AG08395 (cell line): ENCODE measurements around the gene RTN4RL1.
"Not testable (repeated sequence)": the region's sequence is repeated elsewhere in the genome, so short reads cannot be mapped to it uniquely, and the experiment has no call there.

Source experiments
- DNase-seq: peaks from one replicate; pipeline ENCODE4 v3.0.0; 2012; ENCODE audit warnings: mixed read lengths, low spot score

Gene RTN4RL1

DNA sequence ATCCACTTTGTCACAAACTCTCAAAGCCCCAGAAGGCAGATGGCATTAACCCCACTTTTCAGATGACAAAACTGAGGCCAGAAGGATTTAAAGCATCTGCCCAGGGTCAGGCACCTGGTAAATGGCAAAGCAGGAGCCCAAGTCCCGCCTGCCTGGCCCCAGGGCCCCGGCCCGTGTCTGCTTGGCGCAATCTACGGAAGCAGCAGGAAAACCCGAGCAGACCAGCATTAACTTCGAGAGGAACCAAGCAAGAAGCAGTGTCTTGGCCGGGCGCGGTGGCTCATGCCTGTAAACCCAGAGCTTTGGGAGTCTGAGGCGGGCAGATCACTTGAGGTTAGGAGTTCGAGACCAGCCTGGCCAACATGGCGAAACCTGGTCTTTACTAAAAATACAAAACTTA, 21.6 kb downstream of the RTN4RL1 start:
- no peak for DNase-seq

DNA sequence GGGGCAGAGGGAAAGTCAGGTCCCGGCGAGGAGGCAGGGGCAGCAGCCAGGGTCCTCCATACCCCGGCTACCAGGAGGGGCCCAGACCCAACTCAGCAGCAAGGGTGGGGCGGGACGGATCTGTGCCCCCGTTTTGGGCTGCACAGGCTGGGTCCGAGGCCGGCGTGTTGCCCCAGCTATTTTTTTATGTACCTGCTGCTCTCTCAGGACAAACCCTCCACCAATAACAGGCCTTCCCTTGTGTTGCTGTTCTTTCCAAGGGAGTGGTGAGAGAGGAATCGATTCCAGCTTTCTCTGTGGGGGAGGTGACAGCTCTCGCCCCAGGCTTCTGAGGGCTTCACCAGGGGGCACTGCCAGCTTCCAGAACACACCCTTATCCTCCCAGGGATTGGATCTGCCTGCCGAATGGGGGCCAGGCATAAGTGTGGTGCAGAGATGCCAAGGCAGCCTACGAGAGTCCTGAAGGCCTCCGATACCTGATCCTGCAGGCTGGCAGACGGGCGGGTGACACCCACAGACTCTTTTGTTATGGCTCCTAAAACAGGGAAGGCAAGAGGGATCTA, 22.3 kb downstream of the RTN4RL1 start:
- no peak for DNase-seq

DNA sequence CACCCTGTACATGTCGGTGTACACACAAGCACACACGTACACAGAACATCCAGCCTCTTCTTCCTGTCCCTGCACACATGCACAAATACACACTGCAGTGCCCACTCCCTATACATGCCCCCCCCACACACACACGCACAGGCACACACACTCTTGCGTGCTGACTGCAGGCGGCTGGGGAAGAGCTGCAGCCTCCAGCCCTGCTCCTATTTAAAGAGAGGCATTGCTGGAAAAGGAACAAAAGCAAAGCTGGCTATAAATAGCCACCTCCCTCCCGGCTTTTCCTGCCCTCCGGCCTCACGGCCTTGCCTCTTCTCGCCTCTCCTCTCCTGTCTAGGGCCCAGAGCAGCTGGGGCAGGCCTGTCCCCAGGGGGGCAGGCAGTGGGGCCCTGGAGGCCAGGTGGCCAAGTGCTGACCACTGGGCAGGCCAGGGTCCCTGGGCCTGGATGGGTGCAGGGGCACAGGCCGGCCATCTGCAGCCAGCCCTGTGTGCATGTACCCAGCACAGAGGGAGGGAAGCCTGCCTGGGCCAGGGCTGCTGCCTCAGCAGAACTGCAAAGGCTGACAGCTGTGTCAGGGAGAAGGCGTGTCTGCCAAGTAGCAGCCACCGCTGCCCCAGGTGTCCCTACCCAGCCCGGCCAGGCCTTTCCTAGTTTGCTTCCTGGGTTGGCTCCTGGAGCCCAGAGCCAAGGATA, 25.4 kb downstream of the RTN4RL1 start:
- DNase-seq = peak; percentile 53

DNA sequence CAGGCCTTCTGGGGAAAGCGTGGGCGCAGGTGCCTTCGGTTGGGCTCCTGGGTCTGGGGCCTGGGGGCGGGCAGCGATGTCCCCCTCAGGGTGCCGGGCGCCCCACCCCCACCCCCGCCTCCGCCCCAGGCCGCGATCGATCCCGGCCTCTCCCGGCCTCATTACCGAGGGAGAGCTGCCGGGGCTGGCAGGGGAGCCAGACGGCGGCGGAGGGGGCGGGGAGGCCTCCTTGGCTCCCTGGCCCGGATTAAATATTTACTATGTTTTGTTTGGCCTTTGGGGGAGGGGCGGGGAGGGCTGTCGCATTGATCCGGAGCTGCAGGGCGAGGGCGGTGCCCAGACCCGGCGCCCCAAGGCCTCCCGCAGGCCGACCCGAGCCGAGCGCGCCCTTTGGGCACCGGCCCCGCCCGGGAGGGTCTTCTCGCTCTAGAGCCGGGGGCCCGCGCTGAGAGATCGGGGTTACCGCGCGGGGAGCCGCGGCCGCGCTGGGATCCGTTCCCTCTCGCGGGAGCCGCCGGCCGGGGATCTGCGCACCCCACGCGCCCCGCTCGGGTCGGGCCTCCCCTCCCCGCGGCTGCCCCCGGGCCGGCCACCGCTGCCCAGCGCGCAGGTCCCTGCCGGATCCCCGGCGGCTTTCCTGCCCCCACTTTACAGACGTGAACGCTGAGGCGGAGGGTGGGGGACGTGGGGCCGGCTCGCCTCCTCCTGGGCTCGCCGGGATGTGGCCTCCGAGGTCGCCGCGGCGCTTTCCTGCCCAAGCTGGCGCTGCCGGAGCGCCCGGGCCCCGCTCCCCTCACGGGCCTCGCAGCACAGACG, 27.0 kb downstream of the RTN4RL1 start:
- peak; percentile 28 for DNase-seq

DNA sequence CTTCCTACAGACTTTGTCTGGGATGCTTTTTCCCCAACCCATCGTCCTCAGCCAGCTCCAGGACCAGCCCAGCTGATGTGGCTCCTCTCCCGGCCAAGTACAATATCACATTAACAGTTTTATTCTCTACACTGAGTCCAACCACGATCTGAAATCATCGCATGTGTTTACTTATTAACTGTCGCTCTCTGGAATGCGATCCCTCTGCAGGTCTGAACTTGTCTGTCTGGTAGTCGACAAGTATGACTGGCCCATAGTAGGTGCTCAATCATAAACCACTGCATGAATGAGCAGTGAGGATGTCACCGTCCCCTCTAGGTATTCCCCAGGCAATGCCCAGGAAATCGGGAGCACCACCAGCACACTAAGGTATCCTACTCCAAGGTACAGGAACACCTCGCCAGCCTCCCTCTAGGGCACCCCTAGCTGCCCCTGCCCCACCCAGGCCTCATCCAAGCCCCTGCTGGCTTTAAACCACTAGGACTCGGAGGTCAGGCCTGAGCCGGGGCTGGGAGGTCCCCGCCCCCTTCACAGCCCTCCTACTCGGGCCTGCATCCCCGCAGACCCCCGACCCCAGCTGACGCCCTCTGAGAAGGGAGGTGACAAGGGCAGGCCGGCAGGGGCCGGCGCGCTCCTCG, 27.7 kb downstream of the RTN4RL1 start:
- DNase-seq = no peak

DNA sequence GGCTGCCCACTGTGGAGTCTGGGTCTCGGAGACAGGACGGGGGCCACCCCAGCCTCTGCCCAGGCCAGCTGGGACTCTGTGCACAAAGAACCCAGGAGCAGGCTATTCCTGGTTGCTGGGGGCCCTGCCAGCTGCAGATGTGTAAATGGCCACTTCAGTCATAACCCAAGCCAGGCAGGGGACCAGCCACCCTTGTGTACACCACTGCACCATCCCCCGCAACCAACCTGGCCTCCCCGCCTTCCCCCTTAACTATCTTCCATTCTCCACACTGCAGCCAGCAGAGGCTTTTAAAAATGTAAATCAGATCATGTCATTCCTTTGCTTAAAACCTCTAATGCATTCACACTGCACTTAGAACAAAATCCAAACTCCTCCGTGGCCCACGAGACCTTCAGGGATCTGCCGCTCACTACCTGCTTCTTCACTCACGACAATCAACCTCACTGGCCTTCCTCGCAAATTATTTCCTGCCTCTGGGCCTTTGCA, 28.3 kb downstream of the RTN4RL1 start:
- no peak for DNase-seq

DNA sequence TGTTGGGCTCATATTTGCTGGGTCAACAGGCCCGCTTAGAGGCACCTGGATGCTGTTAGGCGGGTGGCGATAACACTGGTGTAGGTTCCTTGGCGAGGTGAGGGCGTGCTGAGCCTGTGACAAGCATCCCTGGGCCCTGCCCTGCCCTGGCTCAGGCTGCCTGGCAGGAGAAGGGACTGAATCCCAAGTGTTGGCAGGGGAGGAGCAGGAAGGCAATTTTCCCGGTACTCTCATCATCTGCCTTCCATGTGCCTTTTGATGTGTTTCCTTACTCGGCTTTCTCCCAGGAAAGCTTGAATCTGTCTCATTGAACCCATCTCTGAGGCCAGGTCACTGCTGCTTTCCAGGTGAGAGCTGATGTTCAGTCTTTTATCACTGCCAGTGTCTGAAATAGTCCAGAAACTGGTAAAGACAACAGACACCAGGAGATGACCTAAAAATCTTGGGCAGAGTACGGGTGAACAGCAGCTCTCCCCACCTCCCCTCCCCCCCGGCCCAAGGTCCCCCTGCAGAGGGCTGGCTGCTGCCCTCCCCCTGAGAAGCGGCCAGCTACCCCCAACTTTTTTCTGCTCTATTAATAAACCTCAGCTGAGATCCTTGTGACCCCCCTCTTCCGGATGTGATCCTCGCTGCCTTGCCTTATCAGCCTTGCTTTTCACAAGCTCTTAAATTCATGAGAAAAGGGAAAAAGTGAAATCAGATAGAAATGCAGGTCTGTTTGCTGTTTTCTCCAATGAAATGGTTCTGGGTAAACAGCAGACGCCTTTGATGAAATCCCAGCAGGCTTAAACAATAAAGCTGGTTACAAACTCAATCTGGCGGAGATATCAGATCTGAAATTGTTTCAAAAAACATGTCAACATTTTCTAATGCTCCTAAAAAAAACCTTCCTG, 29.0 kb downstream of the RTN4RL1 start:
- DNase-seq = no peak

DNA sequence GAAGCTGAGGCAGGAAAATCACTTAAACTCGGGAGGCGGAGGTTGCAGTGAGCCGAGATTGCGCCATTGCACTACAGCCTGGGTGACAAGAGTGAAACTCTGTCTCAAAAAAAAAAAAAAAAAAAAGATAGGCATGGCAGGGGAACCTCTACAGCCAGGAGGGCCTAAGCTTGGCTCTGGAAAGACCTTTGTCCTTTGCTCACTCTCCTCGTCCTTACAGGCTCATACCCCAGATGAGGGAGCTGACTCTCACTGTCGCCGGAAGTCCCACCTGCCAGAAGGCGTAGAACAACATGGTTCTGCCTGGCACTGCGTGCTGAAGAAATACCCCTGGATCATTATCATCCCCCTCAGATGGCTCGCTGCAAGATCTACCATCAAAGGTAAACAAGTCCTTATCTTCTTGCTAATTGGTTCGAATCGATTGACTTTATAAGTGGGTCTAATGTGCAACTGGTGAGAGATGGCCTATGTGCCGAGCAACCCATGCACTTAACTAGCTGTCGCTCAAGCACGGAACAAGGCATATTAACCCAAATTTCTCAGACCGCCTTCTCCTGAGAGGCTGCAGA, 29.7 kb downstream of the RTN4RL1 start:
- DNase-seq = no peak

DNA sequence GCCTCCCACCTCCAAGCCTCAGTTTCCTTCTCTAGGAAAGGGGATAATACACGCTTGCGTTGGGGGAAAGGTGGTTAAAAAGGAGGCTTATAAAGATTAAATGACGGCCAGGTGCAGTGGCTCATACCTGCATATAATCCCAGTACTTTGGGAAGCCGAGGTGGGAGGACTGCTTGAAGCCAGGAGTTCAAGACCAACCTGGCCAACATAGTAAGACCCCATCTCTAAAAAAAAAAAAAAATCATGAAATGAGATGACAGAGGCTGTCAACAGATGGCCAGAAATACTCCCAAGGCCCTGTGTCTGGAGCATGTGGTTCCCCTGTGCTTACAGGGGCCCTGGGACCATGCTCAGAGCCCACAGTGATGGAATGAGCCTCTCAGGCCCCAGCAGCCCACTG, 30.4 kb downstream of the RTN4RL1 start:
- DNase-seq = no peak

DNA sequence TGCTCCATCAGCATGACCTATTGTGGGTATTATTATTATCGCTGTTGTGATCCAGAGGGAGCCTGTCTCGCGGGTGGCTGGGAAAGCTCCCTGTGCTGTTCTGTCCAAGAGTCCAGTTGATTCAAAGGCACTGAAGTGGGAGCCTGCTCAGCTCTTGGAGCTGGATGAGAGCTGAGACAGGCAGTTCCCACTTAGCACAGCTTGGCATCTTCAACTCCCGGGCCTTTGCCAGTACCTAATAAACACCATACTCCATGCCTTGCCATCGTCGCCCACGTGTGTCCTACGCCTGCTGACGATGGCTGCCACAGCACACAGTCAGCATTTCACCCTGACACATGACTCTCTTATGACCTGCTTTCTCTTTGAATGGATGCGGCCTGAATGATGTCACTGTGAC, 32.6 kb downstream of the RTN4RL1 start:
- no peak for DNase-seq

DNA sequence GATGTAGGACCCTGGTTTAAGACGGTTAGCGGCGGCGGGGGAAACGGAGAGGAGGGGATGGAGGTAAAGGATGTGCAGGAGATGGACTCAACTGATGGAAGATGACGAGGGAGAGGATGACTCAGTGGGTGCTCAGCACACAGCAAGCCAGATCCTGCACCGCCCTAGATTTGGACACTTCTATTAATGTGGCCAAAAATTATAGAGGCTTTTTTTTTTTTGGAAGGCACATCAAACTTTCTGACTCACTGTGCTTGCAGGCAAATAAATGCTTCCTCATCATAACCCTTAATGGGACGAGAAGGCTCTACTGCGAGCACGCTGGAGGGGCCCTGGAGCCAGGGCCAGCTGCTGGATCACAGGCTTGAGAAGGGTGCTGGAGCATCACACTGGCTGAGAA, 36.0 kb downstream of the RTN4RL1 start:
- peak; percentile 88 for DNase-seq

DNA sequence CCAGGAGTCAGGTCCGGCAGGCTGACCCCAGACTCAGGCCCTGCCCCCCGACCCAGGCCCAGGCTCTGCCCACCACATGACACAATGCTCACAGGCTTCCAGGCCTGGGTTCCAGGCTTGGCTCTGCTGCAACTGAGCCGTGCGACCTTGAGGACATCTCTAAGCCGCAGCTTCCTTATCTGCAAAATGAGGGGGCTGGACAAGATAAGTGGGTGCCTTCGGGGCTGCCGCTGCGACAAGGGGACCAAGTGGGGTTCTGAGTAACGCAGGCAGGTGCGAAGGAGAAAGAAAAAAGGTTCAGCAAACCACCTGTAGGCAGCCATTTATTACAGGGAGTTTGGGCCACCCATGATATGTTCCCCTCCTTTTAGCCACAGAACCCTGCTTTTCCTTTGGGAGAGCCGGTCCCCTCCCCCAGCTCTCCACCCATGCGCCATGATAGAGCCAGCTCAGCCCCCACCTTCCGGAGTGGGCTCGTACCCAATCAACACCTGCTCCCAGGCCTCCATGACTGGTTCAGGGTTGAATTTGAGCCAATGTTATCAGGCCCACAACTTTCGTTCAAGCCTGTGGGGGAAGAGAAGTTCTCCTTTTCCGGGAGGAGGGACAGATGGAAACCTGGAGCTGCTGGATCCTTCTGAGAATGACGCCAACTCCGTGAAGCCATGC, 38.2 kb downstream of the RTN4RL1 start:
- no peak for DNase-seq

DNA sequence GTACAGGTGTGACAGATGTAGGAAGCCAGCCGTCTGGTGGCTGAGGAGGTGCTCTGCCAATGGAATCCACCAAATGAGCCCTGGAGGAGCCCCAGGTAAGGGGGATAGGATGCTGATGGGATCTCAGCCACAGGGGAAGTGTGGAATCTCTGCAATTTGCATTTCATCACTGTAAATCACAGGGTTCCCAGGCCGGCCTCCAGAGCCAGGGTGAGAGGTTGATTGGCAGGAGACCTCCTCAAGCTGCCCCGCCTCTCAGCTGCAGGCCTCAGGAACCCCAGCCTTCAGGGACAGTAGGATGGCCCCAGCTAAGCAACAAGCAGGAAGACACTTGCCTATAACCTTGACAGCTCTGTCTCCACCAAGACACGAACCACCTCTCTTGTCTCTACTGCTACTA, 39.4 kb downstream of the RTN4RL1 start:
- DNase-seq = no peak

DNA sequence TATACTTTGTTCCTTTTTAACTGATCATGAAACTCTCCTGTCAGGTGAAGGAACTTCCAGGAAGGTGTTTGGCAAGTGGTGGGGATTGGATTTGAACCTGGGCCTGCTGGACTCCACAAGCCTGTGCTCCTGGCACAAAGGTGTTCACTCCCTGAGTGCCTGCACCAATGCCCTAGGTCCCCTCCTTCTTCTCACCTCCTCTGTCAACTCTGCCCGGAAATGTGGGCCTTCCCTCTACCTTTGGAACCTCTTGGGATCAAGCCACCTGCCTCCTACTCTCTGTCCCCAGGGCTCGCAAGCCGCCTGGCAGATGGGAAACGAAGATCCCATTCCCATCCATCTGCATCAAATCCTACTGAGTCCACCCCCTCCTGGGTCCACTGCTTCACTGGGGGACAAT, 40.0 kb downstream of the RTN4RL1 start:
- DNase-seq = no peak

DNA sequence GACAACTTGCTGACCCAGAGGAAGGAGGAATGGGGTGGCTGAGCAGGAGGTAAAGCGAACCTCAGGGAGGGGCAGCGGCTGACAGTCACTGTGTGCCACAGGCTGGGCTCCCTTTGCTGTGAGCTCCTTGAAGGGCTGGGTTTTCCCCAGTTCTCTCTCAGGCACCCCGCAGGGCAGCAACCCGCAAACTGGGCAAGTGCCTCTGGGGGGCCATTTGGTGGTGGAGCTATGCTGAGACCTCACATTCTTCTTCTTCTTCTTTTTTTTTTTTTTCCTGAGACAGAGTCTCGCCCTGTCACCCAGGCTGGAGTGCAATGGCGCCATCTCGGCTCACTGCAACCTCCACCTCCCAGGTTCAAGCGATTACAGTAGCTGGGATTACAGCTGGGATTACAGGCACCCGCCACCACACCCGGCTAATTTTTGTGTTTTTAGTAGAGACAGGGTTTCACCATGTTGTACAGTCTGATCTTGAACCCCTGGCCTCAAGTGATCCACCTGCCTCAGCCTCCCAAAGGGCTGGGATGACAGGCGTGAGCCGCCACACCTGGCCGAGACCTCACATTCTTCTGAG, 42.3 kb downstream of the RTN4RL1 start:
- not testable (repeated sequence) for DNase-seq

DNA sequence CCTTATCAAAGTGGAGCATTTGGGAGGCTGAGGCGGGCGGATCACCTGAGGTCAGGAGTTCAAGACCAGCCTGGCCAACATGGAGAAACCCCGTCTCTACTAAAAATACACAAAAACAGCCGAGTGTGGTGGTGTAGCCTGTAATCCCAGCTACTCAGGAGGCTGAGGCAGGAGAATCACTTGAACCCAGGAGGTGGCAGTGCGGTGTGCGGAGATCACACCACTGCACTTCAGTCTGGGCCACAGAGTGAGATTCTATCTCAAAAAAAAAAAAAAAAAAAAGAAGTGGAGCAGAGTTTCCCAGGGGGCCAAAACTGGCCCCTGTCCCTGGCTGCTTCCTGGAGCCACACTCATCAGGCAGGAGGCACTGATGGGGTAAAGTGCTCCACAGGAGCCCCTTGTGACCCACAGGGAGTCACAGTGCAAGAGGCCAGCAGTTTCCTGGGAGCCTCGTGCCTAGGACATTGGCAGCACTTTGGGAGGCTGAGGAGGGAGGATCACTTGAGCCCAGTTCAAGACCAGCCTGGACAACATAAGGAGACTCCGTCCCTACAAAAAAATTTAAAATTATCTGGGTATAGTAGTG, 44.4 kb downstream of the RTN4RL1 start:
- DNase-seq = no peak

DNA sequence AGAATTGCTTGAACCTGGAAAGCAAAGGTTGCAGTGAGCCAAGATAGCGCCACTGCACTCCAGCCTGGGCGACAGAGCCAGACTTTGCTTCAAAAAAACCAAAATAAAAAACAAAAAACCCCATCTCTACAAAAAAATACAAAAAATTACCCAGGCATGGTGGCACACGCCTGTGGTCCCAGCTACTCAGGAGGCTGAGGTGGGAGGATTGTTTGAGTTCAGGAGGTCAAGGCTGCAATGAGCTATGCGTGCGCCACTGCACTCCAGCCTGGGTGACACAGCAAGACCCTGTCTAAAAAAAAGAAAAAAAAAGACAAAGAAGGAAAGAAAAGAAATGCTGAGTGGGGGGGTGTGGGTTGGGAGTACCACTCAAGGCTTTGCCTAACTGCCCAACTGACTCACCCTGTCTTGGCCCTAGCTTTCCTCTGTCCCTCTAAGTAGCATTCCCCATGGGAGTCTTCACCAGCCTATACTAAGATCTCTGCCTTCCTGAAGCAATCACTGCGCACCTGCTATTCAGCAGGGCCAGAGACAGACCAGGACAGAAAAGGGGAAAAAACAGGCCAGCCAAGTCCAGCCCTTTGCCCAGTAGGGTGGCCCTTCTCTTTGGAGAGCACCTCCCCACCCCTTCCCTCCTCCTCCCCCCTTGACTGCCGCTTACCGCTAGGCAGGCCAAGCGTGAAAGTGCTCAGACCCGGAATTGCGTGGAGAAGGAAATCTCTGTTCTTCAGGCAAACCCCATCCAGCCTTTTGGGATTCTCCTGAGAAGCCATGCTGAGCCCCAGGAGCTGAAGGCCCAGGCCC, 45.8 kb downstream of the RTN4RL1 start:
- DNase-seq = no peak

DNA sequence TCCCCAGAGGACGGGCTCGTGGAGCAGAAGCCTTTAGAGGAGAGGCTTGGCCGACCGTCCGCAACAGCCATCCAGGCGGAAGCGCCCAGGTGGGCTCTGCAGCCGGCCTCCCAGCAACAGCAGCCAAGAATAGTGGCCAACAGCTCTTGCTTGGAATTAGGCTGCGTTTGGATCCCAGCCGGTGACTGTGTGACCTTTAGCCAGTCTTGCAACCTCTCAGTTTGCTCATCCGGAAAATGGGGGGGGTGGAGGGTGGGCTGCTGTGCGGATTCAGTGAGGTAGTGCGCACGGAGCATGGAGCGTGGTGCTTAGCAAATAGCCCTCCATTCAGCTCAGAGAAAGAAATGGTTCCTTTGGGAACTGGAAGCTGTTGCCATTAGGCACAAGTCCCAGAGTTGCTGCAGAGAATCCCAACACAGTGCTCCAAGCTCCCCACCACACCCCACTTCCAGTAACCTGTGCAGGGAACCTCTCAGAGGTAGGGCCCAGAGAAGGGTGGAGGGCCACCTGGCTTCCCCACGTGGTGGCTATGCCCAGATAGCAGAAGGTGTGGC, 46.7 kb downstream of the RTN4RL1 start:
- DNase-seq = no peak
